Sigmoid colon (tissue), 7 donors: ENCODE results near the gene ZFPL1. TPM values are rescaled to one million over a fixed set of nuclear protein-coding genes. Genes with fewer than 3 reads are reported as not detected.

Experiments used
- DNase-seq: peaks from one replicate; pipeline ENCODE4 v3.0.0-alpha.2; 2019
- H3K27ac ChIP-seq, 4 donors: fragments of 200-600 bp; sonication (generic); one replicate each; pipeline ENCODE4 v1.5.1; 2016 to 2019; ENCODE audit warnings: mild to moderate bottlenecking in 1 of 4
- H3K27me3 ChIP-seq, 3 donors: fragments of 200-600 bp; sonication (generic); one replicate each; pipeline ENCODE4 v1.5.1; 2019; ENCODE audit warnings: mild to moderate bottlenecking in 1 of 3
- H3K36me3 ChIP-seq, 4 donors: fragments of 200-600 bp; sonication (generic); one replicate each; pipeline ENCODE4 v1.5.1; 2016 to 2019
- H3K4me1 ChIP-seq, 4 donors: fragments of 200-600 bp; sonication (generic); one replicate each; pipeline ENCODE4 v1.5.1; 2017 to 2019
- H3K4me3 ChIP-seq, 4 donors: fragments of 200-600 bp; sonication (generic); one replicate each; pipeline ENCODE4 v1.5.1; 2017 to 2019; ENCODE audit warnings: mild to moderate bottlenecking in 2 of 4, moderate library complexity in 1 of 4
- H3K9me3 ChIP-seq, 4 donors: fragments of 200-600 bp in 3 of 4; sonication (generic) in 3 of 4; one replicate each; pipeline versions ENCODE4 v1.5.1 to v1.6.1; 2013 to 2019
- EP300 ChIP-seq, 4 donors: sonication (generic); formaldehyde crosslinking; IDR thresholded peaks; one replicate each; pipeline ENCODE4 v1.6.1; 2017; ENCODE audit warnings: antibody characterized with exemption in 4 of 4
- POLR2A ChIP-seq, 2 donors: fragments of 450-650 bp; IDR thresholded peaks; one replicate each; pipeline ENCODE4 v1.6.1; 2016; ENCODE audit warnings: antibody characterized with exemption in 2 of 2, mild to moderate bottlenecking in 2 of 2, moderate library complexity in 2 of 2
- POLR2AphosphoS5 ChIP-seq, 4 donors: sonication (generic); formaldehyde crosslinking; IDR thresholded peaks; one replicate each; pipeline ENCODE4 v1.6.1; 2017; ENCODE audit warnings: antibody characterized with exemption in 4 of 4
- WGBS, 2 donors: extraction: QIAGEN DNeasy Blood & Tissue Kit; methylation state at CpG; one replicate each; pipeline ENCODE4 v1.1.7; 2013; 5-methylcytosine and 5-hydroxymethylcytosine counted together
- intact Hi-C: fragments of 100-400 bp; cut with DNase I; formaldehyde crosslinking; loops from one replicate; pipeline ENCODE4 v1.15.1; 2023
- polyA plus RNA-seq, 3 donors: library from polyadenylated mRNA; stranded (reverse); fragments of 200-250 nt; gene quantifications; one replicate each; pipeline ENCODE4 v1.2.3, GENCODE V29; 2013
- total RNA-seq, 4 donors: library from RNA; depleted of rRNA; stranded (reverse); fragments of >200 nt; gene quantifications; one replicate each; pipeline ENCODE4 v1.1.0, GENCODE V29; 2016
- TF ChIP-seq, protein P1 (sequence below), 4 experiments: fragments of 450-650 bp in 3 of 4; fragments of 200-600 bp in 1 of 4; IDR thresholded peaks; one replicate each; pipeline ENCODE4 v1.5.1; 2016 to 2019; ENCODE audit warnings: antibody characterized with exemption in 4 of 4, mild to moderate bottlenecking in 3 of 4, moderate library complexity in 2 of 4
- donor health status: healthy with polysubstance abuse.
- donor health status: Bipolar disorder and iron deficiency.
- donor health status: healthy.

The ZFPL1 gene
- total and polyA plus RNA-seq, 7 donors, result 26.1 to 61.5 (median 38.8) TPM

DNA sequence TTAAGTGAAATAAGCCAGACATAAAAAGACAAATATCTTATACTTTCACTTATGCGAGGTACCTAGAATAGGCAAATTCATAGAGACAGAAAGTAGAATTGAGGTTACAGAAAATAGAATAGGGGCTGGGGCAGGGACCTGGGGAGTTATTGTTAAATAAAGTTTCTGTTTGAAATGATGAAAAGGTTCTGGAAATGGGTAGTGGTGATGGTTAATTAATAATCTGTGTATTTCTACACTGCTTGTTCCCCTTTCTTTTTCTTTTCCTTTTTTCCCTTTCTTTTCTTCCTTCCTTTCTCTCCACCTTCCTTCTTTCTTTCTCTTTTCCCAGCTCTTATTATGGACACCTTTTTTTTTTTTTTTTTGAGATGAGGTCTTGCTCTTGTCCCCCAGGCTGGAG is 28.5 kb upstream of the ZFPL1 start:
- H3K27me3 ChIP-seq, result no peaks in the 10 kb centered on the region
- no peak for TF ChIP-seq POLR2A (IDR thresholded peaks at IDR 0.05)
- TF ChIP-seq POLR2AphosphoS5 (IDR thresholded peaks at IDR 0.05), result no peak
- TF ChIP-seq EP300 (IDR thresholded peaks at IDR 0.05), result no peak
- TF ChIP-seq, protein P1, sequence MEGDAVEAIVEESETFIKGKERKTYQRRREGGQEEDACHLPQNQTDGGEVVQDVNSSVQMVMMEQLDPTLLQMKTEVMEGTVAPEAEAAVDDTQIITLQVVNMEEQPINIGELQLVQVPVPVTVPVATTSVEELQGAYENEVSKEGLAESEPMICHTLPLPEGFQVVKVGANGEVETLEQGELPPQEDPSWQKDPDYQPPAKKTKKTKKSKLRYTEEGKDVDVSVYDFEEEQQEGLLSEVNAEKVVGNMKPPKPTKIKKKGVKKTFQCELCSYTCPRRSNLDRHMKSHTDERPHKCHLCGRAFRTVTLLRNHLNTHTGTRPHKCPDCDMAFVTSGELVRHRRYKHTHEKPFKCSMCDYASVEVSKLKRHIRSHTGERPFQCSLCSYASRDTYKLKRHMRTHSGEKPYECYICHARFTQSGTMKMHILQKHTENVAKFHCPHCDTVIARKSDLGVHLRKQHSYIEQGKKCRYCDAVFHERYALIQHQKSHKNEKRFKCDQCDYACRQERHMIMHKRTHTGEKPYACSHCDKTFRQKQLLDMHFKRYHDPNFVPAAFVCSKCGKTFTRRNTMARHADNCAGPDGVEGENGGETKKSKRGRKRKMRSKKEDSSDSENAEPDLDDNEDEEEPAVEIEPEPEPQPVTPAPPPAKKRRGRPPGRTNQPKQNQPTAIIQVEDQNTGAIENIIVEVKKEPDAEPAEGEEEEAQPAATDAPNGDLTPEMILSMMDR (IDR thresholded peaks at IDR 0.05), result no peak
- intact Hi-C loops, result no loop called here
- no peaks in the 10 kb centered on the region for H3K9me3 ChIP-seq
- DNase-seq, result no peak
- H3K4me1 ChIP-seq, result no peaks in the 10 kb centered on the region
- H3K36me3 ChIP-seq, result no peaks in the 10 kb centered on the region
- H3K4me3 ChIP-seq, result no peak overlapping the region
- H3K27ac ChIP-seq, result no peak overlapping the region
- 85% methylated on average over 1 of the region's 1 CpG for WGBS, 2 donors

GRCh38 chr11:65056999-65057398 is 27.0 kb upstream of the ZFPL1 start:
- Histone ChIP-seq H3K9me3 (no peaks in the 10 kb centered on the region), H3K36me3 (no peaks in the 10 kb centered on the region), H3K27me3 (no peaks in the 10 kb centered on the region), H3K4me1 (no peaks in the 10 kb centered on the region), H3K4me3 (no peak overlapping the region), H3K27ac (no peak overlapping the region)
- WGBS, 2 donors, result 93% methylated on average over 6 of the region's 6 CpGs
- intact Hi-C loops, result no loop called here
- no peak for DNase-seq
- TF ChIP-seq EP300 (IDR thresholded peaks at IDR 0.05) (no peak), POLR2A (IDR thresholded peaks at IDR 0.05) (no peak), POLR2AphosphoS5 (IDR thresholded peaks at IDR 0.05) (no peak)
- TF ChIP-seq, protein P1 (IDR thresholded peaks at IDR 0.05), result no peak

- H3K4me3 ChIP-seq, result no peak overlapping the region
- WGBS, 2 donors, result 93 to 96% methylated on average over 7 of the region's 7 CpGs
- H3K36me3 ChIP-seq, result no peaks in the 10 kb centered on the region
- no peak overlapping the region for H3K27ac ChIP-seq
- intact Hi-C loops, result no loop called here
- no peak for TF ChIP-seq POLR2AphosphoS5 (IDR thresholded peaks at IDR 0.05)
- no peak for TF ChIP-seq POLR2A (IDR thresholded peaks at IDR 0.05)
- TF ChIP-seq EP300 (IDR thresholded peaks at IDR 0.05), result no peak
- TF ChIP-seq, protein P1 (IDR thresholded peaks at IDR 0.05), result no peak
- no peaks in the 10 kb centered on the region for H3K9me3 ChIP-seq
- no peaks in the 10 kb centered on the region for H3K4me1 ChIP-seq
- H3K27me3 ChIP-seq, result no peaks in the 10 kb centered on the region
- no peak for DNase-seq
These were observed 26.5 kb upstream of the ZFPL1 start for GRCh38 chr11:65057526-65057925.

- WGBS, 2 donors, result 73 to 84% methylated on average over 13 of the region's 13 CpGs
These were observed 26.0 kb upstream of the ZFPL1 start for GRCh38 chr11:65058012-65058411.

GRCh38 chr11:65058419-65059054 is 25.5 kb upstream of the ZFPL1 start, which contains the start of gene NAALADL1:
Gene NAALADL1, minus strand, starts transcription at chr11:65058553. Its CDS starts 32 bp downstream, at chr11:65058521.
- no peaks in the 10 kb centered on the region for H3K4me1 ChIP-seq
- no peaks in the 10 kb centered on the region for H3K9me3 ChIP-seq
- TF ChIP-seq EP300 (IDR thresholded peaks at IDR 0.05) (no peak), POLR2AphosphoS5 (IDR thresholded peaks at IDR 0.05) (no peak), POLR2A (IDR thresholded peaks at IDR 0.05) (no peak)
- TF ChIP-seq, protein P1 (IDR thresholded peaks at IDR 0.05), result no peak
- H3K4me3 ChIP-seq, result no peak within 1 kb of the TSS
- intact Hi-C loops, result no loop called here
- H3K27me3 ChIP-seq, result no peaks in the 10 kb centered on the region
- no peak within 1 kb of the TSS for H3K27ac ChIP-seq
- DNase-seq, result no peak
- no peaks in the 10 kb centered on the region for H3K36me3 ChIP-seq
- 57 to 82% methylated on average over 8 of the region's 8 CpGs for WGBS, 2 donors

More at GRCh38 chr11:65058012-65058411, 26.0 kb upstream of the ZFPL1 start:
- Histone ChIP-seq H3K4me3 (no peak overlapping the region), H3K27ac (no peak overlapping the region), H3K4me1 (no peaks in the 10 kb centered on the region), H3K36me3 (no peaks in the 10 kb centered on the region), H3K27me3 (no peaks in the 10 kb centered on the region), H3K9me3 (no peaks in the 10 kb centered on the region)
- DNase-seq, result no peak
- intact Hi-C loops, result no loop called here
- TF ChIP-seq EP300 (IDR thresholded peaks at IDR 0.05) (no peak), POLR2AphosphoS5 (IDR thresholded peaks at IDR 0.05) (no peak), POLR2A (IDR thresholded peaks at IDR 0.05) (no peak)
